ENCODE results near the gene CHP1. TPM values are rescaled to one million over a fixed set of nuclear protein-coding genes. Genes with fewer than 3 reads are reported as not detected.

Gene CHP1
- total RNA-seq, 1 experiment from 2014 or later: 97.7 TPM

DNA sequence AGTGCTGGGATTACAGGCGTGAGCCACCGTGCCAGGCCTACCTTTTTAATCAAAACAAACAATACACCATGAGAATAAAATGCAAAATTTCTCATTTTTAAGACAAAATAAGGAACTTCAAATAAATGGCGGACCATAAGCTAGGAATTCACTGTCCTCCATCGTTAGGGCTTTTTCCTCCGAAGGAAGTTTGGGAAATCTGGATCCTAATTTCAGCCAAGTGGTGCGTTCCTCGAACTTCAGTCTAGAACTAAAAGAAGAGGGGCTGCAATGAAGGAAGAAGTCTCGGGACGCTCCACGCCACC lies 771 bp upstream of the CHP1 start:
- H2BK20ac ChIP-seq (ENCODE audit: low read depth, low read length, poor library complexity, severe bottlenecking): no peak overlapping the region
- peak overlapping the region; percentile 60 for H3K4me2 ChIP-seq (ENCODE audit: insufficient read depth, insufficient read length, low read length)
- no peak overlapping the region for H2AK5ac ChIP-seq (ENCODE audit: insufficient read length, low read length)
- H3K14ac ChIP-seq (ENCODE audit: insufficient read depth, low read length): no peak overlapping the region
- H3K79me2 ChIP-seq (ENCODE audit: insufficient read depth, low read length): no peaks in the 10 kb centered on the region
- H3K23ac ChIP-seq (ENCODE audit: insufficient read length, low read depth, low read length): no peak overlapping the region
- H4K8ac ChIP-seq (replicated peaks; ENCODE audit: insufficient read length, low read depth, low read length): no peak overlapping the region
- H2BK12ac ChIP-seq (ENCODE audit: insufficient read length, low read depth, low read length): no peak overlapping the region
- Mint-ChIP-seq H3K36me3 (ENCODE audit: insufficient read depth in 1 of 3, low read depth in 3 of 3) (no peaks in the 10 kb centered on the region; a peak in 1 of 7 replicates), H3K4me3 (peak overlapping the region; percentile 91 to 92), H3K9me3 (peaks cover 0 to 4% of the 10 kb centered on the region in 2 experiments; a peak in 1 of 5 replicates), H3K4me1 (peaks cover 6 to 9% of the 10 kb centered on the region in 2 experiments; a peak in 3 of 4 replicates), H3K27me3 (ENCODE audit: low read depth) (peaks cover 13% of the 10 kb centered on the region), H3K27ac (peak overlapping the region in 1 of 3 experiments; percentile 92; a peak in 1 of 7 replicates)
- TF ChIP-seq, protein P1, sequence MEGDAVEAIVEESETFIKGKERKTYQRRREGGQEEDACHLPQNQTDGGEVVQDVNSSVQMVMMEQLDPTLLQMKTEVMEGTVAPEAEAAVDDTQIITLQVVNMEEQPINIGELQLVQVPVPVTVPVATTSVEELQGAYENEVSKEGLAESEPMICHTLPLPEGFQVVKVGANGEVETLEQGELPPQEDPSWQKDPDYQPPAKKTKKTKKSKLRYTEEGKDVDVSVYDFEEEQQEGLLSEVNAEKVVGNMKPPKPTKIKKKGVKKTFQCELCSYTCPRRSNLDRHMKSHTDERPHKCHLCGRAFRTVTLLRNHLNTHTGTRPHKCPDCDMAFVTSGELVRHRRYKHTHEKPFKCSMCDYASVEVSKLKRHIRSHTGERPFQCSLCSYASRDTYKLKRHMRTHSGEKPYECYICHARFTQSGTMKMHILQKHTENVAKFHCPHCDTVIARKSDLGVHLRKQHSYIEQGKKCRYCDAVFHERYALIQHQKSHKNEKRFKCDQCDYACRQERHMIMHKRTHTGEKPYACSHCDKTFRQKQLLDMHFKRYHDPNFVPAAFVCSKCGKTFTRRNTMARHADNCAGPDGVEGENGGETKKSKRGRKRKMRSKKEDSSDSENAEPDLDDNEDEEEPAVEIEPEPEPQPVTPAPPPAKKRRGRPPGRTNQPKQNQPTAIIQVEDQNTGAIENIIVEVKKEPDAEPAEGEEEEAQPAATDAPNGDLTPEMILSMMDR (conservative IDR thresholded peaks at IDR 0.05): no peak
- no peaks in the 10 kb centered on the region for H3K9me3 ChIP-seq (ENCODE audit: control insufficient read depth, low read depth, low read length)
- no peak overlapping the region for H3K18ac ChIP-seq (ENCODE audit: insufficient read length, low read depth, low read length)
- no peak overlapping the region for H3T11ph ChIP-seq (ENCODE audit: low read length)
- no peak overlapping the region for H2BK5ac ChIP-seq (ENCODE audit: insufficient read length, low read length)
- H3K9ac ChIP-seq (ENCODE audit: extremely low read depth, insufficient read length, low read length): no peak overlapping the region
- H4K20me1 ChIP-seq (ENCODE audit: control insufficient read depth, insufficient read depth, insufficient read length): no peaks in the 10 kb centered on the region
- H3K4me1 ChIP-seq (ENCODE audit: insufficient read depth, low read length): no peaks in the 10 kb centered on the region
- no peak overlapping the region for H3K27ac ChIP-seq (ENCODE audit: insufficient read length, low read depth, low read length)
- no peak overlapping the region for H4K5ac ChIP-seq (ENCODE audit: insufficient read length, low read depth, low read length)
- H4K91ac ChIP-seq (ENCODE audit: insufficient read length, low read depth, low read length): no peak overlapping the region
- no peaks in the 10 kb centered on the region for H3K27me3 ChIP-seq (ENCODE audit: insufficient read depth, low read length)
- H3K79me1 ChIP-seq (ENCODE audit: insufficient read depth, low read depth, low read length, poor library complexity, severe bottlenecking): no peaks in the 10 kb centered on the region
- no peak overlapping the region for H2AFZ ChIP-seq (ENCODE audit: low read length)
- DNase-seq: no peak
- H3K23me2 ChIP-seq (ENCODE audit: insufficient read length, low read depth, low read length, poor library complexity, severe bottlenecking): no peaks in the 10 kb centered on the region
- no peak overlapping the region for H3K56ac ChIP-seq (ENCODE audit: insufficient read length, low read depth, low read length)
- WGBS (ENCODE audit: extremely low coverage, insufficient read length, low lambda C conversion rate): no CpG with 5 or more reads among the region's 10 CpGs
- no peak overlapping the region for H2BK15ac ChIP-seq (ENCODE audit: low read depth, low read length)
- no peak overlapping the region for H2BK120ac ChIP-seq (ENCODE audit: low read depth, low read length, poor library complexity, severe bottlenecking)
- H3K4ac ChIP-seq (ENCODE audit: low read depth, low read length): no peak overlapping the region
